Glutamatergic neuron (in vitro differentiated cells): ENCODE results near the gene CDC25A. TPM values are rescaled to one million over a fixed set of nuclear protein-coding genes. Genes with fewer than 3 reads are reported as not detected.

Source experiments
- DNase-seq: peaks from one replicate; pipeline ENCODE4 v3.0.0; 2022
- H3K27ac Mint-ChIP-seq: one replicate; pipeline ENCODE4 v1.8.0; 2020; ENCODE audit warnings: mild to moderate bottlenecking, mixed read lengths, inconsistent platforms; ENCODE audit not compliant: unreplicated experiment
- H3K27me3 Mint-ChIP-seq: one replicate; pipeline ENCODE4 v1.8.0; 2020; ENCODE audit warnings: mild to moderate bottlenecking, moderate library complexity, mixed read lengths, inconsistent platforms; ENCODE audit not compliant: unreplicated experiment
- H3K36me3 Mint-ChIP-seq: one replicate; pipeline ENCODE4 v1.8.0; 2020; ENCODE audit warnings: mild to moderate bottlenecking, mixed read lengths, inconsistent platforms; ENCODE audit not compliant: unreplicated experiment
- H3K4me1 Mint-ChIP-seq: one replicate; pipeline ENCODE4 v1.8.0; 2020; ENCODE audit warnings: mild to moderate bottlenecking, low read depth, mixed read lengths, inconsistent platforms; ENCODE audit not compliant: unreplicated experiment
- H3K4me3 Mint-ChIP-seq: one replicate; pipeline ENCODE4 v1.8.0; 2020; ENCODE audit warnings: mild to moderate bottlenecking, mixed read lengths, inconsistent platforms; ENCODE audit not compliant: unreplicated experiment
- H3K9me3 Mint-ChIP-seq: one replicate; pipeline ENCODE4 v1.8.0; 2020; ENCODE audit warnings: mild to moderate bottlenecking, moderate library complexity, mixed read lengths, inconsistent platforms; ENCODE audit not compliant: unreplicated experiment
- total RNA-seq: library from RNA; stranded (reverse); fragmentation: NEBNext Ultra II Directional; extraction: Animal tissue kit (Norgen Biotek cat#: 25700); gene quantifications from one replicate; pipeline ENCODE4 v1.2.1, GENCODE V29; 2021; ENCODE audit not compliant: unreplicated experiment
- TF ChIP-seq, protein P1 (sequence below): fragments of 200-600 bp; sonication (generic); IDR thresholded peaks from one replicate; pipeline ENCODE4 v1.5.0; 2021; ENCODE audit not compliant: partially characterized antibody, unreplicated experiment

CDC25A gene
- total RNA-seq, 1 donor from 2014 or later, result 11.8 TPM

DNA sequence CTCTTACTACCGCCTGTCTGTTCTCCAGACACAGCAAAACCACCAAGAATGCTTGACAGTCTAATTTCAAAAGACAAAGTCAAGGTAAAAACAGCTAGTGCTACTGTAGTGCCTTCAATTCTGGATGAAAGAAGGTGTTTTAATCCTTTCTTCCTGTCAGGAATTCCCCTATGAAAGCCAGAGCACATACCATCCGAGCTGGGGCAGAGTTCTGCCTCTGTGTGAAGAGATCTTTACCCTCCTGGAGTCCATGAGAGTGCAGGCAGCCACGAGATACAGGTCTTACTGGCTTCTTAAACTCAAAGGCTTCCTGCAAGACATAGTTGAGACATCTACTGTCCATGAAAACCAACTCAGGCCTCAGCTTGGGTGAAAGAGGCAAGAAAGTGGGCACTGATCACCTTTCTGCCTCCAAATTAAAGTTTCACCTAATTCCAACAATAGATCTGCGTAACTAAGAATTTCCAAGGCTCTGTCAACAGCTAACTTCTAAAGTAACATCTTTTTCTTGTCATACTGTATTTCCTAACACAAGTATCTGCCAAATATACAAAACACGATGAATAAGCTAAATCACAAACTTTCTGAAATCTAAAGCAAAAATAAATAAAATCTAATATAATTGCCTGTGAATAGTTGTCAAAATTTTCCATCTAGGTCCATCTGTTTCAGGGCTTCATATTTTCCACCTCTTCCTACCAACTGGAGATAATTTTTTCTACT lies 7.5 kb downstream of the CDC25A start:
- Mint-ChIP-seq H3K27ac (no peak overlapping the region), H3K4me3 (no peak overlapping the region), H3K9me3 (peaks cover 2% of the 10 kb centered on the region), H3K36me3 (no peaks in the 10 kb centered on the region), H3K27me3 (no peaks in the 10 kb centered on the region), H3K4me1 (no peaks in the 10 kb centered on the region)
- TF ChIP-seq, protein P1, sequence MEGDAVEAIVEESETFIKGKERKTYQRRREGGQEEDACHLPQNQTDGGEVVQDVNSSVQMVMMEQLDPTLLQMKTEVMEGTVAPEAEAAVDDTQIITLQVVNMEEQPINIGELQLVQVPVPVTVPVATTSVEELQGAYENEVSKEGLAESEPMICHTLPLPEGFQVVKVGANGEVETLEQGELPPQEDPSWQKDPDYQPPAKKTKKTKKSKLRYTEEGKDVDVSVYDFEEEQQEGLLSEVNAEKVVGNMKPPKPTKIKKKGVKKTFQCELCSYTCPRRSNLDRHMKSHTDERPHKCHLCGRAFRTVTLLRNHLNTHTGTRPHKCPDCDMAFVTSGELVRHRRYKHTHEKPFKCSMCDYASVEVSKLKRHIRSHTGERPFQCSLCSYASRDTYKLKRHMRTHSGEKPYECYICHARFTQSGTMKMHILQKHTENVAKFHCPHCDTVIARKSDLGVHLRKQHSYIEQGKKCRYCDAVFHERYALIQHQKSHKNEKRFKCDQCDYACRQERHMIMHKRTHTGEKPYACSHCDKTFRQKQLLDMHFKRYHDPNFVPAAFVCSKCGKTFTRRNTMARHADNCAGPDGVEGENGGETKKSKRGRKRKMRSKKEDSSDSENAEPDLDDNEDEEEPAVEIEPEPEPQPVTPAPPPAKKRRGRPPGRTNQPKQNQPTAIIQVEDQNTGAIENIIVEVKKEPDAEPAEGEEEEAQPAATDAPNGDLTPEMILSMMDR, result no peak
- no peak for DNase-seq

DNA sequence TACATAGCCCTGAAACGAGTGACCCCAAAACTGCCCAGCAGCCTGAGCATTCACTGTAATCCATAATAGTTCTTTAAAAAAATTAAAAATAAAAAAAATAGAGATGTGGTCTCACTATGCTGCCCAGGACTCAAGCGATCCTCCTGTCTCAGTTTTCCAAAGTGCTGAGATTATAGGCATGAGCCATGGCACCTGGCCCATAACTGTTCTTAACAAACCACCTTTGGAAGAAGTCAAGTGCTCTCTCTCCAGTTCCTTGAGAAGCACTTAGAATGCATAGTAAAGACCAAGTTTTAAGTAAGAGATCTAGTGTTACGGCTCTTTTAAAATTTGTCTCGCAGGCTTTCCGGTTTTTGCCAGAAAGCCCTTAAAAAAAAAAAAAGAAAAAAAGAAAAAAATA lies 8.2 kb downstream of the CDC25A start:
- no peak for DNase-seq
- no peak overlapping the region for H3K4me3 Mint-ChIP-seq
- no peaks in the 10 kb centered on the region for H3K27me3 Mint-ChIP-seq
- TF ChIP-seq, protein P1, result no peak
- no peaks in the 10 kb centered on the region for H3K36me3 Mint-ChIP-seq
- no peak overlapping the region for H3K27ac Mint-ChIP-seq
- H3K4me1 Mint-ChIP-seq, result no peaks in the 10 kb centered on the region
- H3K9me3 Mint-ChIP-seq, result no peaks in the 10 kb centered on the region

DNA sequence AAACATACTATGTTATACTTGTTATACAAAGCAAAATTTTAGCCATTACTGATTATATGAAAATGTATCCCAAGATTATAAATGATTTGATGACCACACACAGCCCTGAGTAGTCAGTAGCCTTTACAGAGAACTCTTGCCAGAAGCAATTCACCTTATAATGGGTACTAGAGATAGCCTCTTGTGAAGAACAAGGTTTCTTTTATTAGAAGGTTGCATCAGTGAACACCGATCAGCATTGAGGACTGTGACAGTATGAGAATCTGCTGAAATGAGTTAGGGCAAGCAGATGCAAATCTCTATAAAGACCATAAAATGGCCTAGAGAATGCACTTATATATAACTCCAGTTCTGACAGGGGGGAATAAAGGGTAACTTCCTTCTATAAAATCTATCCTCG lies 10.1 kb downstream of the CDC25A start:
- TF ChIP-seq, protein P1, result no peak
- Mint-ChIP-seq H3K4me3 (no peak overlapping the region), H3K27me3 (no peaks in the 10 kb centered on the region), H3K4me1 (no peaks in the 10 kb centered on the region), H3K36me3 (no peaks in the 10 kb centered on the region), H3K27ac (no peak overlapping the region), H3K9me3 (no peaks in the 10 kb centered on the region)
- no peak for DNase-seq

DNA sequence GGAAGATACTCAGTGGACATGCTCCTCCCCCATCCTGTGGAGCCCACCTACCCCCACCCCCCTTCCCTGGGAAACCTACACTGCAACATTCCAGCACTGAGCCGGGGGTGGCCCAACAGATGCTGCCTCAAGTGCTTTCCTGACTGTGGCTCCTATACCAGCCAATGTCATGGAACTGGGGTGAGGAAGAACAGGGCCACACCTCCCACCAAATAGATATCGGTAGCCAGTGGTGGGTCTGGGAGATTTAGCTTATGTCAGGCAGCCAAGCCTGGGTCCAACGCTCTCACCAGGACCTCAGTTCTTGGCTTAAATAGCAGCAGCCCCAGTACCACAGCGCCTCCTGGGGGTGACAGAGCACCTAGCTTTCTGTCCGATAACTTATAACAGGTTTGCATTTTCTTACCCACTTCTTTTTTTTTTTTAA lies 30.3 kb downstream of the CDC25A start:
- TF ChIP-seq, protein P1, result peak; percentile 77

DNA sequence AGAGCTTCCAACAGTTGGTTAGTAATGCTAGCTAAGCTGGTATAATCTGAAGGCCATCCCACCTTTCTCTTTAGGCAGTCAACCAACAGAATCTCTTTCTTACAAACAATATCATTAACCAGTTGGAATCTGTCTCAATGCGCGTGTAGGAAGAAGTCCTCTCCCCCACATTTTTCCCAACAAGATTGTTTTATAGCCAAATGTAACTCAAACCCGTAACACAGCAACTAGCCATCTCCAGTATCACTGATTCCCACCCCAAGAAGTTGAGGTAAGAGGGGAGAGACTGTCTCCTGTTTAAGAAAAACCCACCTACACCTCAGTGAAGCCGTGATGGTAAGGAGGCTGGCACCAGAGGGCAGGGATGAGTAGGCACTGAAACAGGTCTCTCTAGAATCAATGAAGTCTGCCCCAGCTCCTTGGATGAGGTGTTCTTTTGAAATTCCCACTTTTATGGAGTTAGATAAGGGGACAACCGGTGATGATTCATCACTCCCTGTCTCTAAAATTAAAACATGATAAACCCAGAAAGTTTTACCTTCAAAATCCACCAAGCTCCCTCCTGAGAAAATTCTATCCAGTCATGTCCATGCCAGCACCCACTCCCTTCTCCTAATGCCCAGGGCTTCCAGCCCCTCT lies 30.9 kb downstream of the CDC25A start:
- no peak for DNase-seq
- TF ChIP-seq, protein P1, result no peak
- H3K36me3 Mint-ChIP-seq, result no peaks in the 10 kb centered on the region
- H3K4me3 Mint-ChIP-seq, result no peak overlapping the region
- peaks cover 3% of the 10 kb centered on the region for H3K9me3 Mint-ChIP-seq
- H3K27me3 Mint-ChIP-seq, result peaks cover under 1% of the 10 kb centered on the region
- no peaks in the 10 kb centered on the region for H3K4me1 Mint-ChIP-seq
- no peak overlapping the region for H3K27ac Mint-ChIP-seq

More for the DNA sequence above, 30.3 kb downstream of the CDC25A start:
- Mint-ChIP-seq H3K4me3 (no peak overlapping the region), H3K27ac (no peak overlapping the region), H3K27me3 (no peaks in the 10 kb centered on the region), H3K36me3 (no peaks in the 10 kb centered on the region), H3K4me1 (no peaks in the 10 kb centered on the region), H3K9me3 (peaks cover 3% of the 10 kb centered on the region)
- DNase-seq, result peak; percentile 81
